Measurements from ENCODE around the gene DENND6B.
"Not testable (repeated sequence)": the region's sequence is repeated elsewhere in the genome, so short reads cannot be mapped to it uniquely, and the experiment has no call there.

The DENND6B gene

DNA sequence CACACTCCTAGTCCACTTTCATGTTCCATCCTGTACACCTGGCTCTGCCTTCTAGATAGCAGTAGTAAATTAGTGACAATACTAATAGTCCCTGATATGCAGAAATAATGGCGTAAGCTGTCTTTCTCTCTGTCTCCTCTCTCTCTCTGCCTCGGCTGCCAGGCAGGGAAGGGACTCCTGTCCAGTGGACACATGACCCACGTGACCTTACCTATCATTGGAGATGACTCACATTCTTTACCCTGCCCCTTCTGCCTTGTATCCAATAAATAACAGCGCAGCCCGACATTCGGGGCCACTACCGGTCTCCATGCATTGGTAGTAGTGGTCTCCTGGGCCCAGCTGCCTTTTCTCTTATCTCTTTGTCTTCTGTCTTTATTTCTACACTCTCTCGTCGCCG is 53.0 kb downstream of the DENND6B start:
- not testable (repeated sequence) for H3K27ac ChIP-seq (ENCODE audit: low read depth, low read length); H3K4me3 ChIP-seq (ENCODE audit: low read length); H3K9me3 ChIP-seq (ENCODE audit: insufficient read depth, low read depth, low read length); H3K4me1 ChIP-seq (ENCODE audit: insufficient read depth, low read length); H3K9ac ChIP-seq (ENCODE audit: low read depth, low read length)
- peaks cover 26% of the 10 kb centered on the region for H3K27me3 ChIP-seq (ENCODE audit: insufficient read depth, low read length)
- peaks cover 36% of the 10 kb centered on the region for H3K36me3 ChIP-seq (ENCODE audit: insufficient read depth, low read length)
- WGBS = 86% methylated on average over 10 of the region's 10 CpGs

DNA sequence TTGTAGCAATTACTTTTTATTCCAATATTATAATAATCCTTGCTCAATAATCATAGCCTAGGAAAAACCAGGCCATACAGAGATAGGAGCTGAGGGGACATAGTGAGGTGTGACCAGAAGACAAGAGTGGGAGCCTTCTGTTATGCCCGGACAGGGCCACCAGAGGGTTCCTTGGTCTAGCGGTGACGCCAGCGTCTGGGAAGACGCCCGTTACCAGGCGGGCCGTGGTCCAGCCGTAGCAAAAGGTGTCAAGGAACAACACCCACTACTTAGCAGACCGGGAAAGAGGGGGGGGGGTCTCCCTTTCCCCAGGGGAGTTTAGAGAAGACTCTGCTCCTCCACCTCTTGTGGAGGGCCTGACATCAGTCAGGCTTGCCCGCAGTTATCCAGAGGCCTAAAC is 53.5 kb downstream of the DENND6B start:
- not testable (repeated sequence) for H3K9me3 ChIP-seq (ENCODE audit: insufficient read depth, low read depth, low read length); H3K27ac ChIP-seq (ENCODE audit: low read depth, low read length); H3K4me3 ChIP-seq (ENCODE audit: low read length); H3K9ac ChIP-seq (ENCODE audit: low read depth, low read length); H3K4me1 ChIP-seq (ENCODE audit: insufficient read depth, low read length)
- Histone ChIP-seq H3K27me3 (ENCODE audit: insufficient read depth, low read length) (peaks cover 31% of the 10 kb centered on the region), H3K36me3 (ENCODE audit: insufficient read depth, low read length) (peaks cover 32% of the 10 kb centered on the region)
- 86% methylated on average over 10 of the region's 11 CpGs for WGBS

DNA sequence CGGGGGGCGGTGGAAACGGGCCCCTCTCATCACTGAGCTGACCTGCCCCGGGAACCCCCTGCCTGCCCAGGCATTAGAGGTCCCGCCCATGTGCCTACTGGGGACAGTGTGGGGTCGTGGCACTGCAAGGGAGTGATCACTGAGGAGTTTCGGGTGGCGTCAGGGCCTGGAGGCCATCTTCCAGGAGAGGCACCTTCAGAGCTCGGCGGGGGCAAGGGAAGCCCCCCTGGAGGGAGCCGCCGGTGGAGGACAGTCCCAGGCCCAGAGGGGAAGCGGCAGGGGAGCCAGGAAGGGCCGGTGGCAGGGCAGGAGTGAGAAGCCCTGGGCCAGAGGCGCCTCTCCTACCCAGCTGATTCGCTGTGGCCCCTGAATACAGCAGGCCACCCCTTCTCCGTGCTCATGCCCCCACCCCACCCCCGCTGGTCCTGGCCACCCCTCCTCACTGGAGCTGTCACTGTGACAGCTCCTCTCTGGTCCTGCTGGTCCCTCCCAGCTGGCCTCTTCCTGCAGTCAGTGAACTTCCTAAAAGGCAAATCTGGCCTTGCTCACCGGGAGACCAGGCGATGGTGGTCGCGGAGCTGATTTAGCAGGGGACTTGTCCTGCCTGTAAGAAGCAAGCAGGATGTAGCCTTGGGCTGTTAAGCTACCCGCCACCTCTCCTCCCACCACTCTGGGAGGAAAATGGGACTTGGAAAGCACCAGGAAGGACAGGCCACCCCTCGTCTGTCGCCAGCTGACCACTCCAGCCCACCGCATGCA is 54.6 kb downstream of the DENND6B start:
- H3K4me1 ChIP-seq (ENCODE audit: insufficient read depth, low read length) = peaks cover 3% of the 10 kb centered on the region; the same call in 1 of the 2 replicates
- H3K9me3 ChIP-seq (ENCODE audit: insufficient read depth, low read depth, low read length) = 0 out of 2 replicates have a peak, but pooled peaks cover 7% of the 10 kb centered on the region
- H3K27ac ChIP-seq (ENCODE audit: low read depth, low read length) = no peak overlapping the region
- H3K36me3 ChIP-seq (ENCODE audit: insufficient read depth, low read length) = peaks cover 21% of the 10 kb centered on the region
- H3K27me3 ChIP-seq (ENCODE audit: insufficient read depth, low read length) = peaks cover 41% of the 10 kb centered on the region
- H3K4me3 ChIP-seq (ENCODE audit: low read length) = no peak overlapping the region
- 21% methylated on average over 26 of the region's 26 CpGs for WGBS
- no peak overlapping the region for H3K9ac ChIP-seq (ENCODE audit: low read depth, low read length)

DNA sequence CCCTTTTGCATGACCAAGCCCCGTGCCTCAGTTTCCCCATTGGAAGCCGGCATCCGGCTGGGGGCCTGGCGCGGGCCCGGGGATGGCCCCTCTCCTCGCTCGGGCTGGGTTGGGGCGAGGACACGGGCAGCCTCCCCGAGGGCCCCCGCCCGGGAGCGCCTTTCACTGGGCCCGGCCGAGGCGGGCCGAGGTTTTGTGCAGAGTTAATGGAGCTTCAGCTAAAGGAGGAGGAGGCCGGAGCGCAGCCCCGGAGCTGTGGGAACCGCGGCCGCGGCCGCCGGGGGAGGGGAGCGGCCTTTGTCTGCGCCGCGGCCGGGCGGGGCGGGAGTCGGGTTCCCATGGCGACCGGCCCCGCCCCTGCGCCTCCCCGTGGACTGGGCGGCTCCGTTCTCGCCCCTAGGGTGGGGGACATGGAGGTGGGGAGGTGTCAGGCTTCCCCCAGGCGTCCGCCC is 55.3 kb downstream of the DENND6B start:
- Histone ChIP-seq H3K4me1 (ENCODE audit: insufficient read depth, low read length) (peaks cover 3% of the 10 kb centered on the region; the same call in 1 of the 2 replicates), H3K9me3 (ENCODE audit: insufficient read depth, low read depth, low read length) (0 out of 2 replicates have a peak, but pooled peaks cover 5% of the 10 kb centered on the region), H3K4me3 (ENCODE audit: low read length) (peak overlapping the region; percentile 20), H3K9ac (ENCODE audit: low read depth, low read length) (no peak overlapping the region), H3K36me3 (ENCODE audit: insufficient read depth, low read length) (peaks cover 15% of the 10 kb centered on the region), H3K27ac (ENCODE audit: low read depth, low read length) (no peak overlapping the region), H3K27me3 (ENCODE audit: insufficient read depth, low read length) (peaks cover 47% of the 10 kb centered on the region)
- 1% methylated on average over 44 of the region's 45 CpGs for WGBS

DNA sequence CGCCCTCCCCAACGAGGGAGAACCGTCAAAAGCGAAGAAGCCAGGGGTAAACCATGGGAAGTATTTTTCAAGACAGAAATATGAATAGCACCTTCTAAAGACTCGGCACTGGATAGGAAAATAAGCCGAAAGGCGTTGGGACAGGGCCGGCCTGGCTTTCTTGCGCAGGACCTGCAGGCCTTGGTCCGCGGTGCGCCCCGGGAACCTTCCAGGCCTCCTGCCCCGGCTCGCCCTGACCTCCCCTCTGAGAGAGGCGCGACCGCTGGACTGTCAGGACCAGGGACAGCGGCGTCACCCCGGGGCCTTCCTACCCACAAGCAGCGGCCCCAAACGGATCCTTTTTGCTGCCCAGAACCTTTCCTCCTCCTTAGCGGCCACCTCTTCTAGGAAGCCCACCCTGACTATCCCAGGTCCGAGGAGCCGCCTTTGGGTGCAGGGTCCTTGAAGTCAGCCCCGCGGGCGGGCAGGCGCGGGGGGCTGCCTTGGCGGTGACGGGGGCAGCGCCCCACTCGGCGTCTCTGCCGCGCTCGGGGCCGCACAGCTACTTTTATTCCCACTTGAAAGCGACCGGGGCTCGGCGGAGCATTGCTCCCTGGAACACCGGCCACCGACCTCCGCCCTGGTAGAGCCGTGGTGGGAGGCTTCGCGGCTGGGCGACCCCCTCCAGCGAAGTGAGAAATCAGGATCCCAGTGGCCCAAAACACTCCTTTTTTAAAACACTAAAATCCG is 56.0 kb downstream of the DENND6B start:
- Histone ChIP-seq H3K4me3 (ENCODE audit: low read length) (peak overlapping the region; percentile 20), H3K9ac (ENCODE audit: low read depth, low read length) (no peak overlapping the region), H3K27ac (ENCODE audit: low read depth, low read length) (no peak overlapping the region), H3K27me3 (ENCODE audit: insufficient read depth, low read length) (peaks cover 54% of the 10 kb centered on the region), H3K9me3 (ENCODE audit: insufficient read depth, low read depth, low read length) (no peaks in the 10 kb centered on the region), H3K36me3 (ENCODE audit: insufficient read depth, low read length) (peaks cover 9% of the 10 kb centered on the region; the same call in 1 of the 2 replicates), H3K4me1 (ENCODE audit: insufficient read depth, low read length) (peaks cover 3% of the 10 kb centered on the region; the same call in 1 of the 2 replicates)
- WGBS = 3% methylated on average over 53 of the region's 53 CpGs

DNA sequence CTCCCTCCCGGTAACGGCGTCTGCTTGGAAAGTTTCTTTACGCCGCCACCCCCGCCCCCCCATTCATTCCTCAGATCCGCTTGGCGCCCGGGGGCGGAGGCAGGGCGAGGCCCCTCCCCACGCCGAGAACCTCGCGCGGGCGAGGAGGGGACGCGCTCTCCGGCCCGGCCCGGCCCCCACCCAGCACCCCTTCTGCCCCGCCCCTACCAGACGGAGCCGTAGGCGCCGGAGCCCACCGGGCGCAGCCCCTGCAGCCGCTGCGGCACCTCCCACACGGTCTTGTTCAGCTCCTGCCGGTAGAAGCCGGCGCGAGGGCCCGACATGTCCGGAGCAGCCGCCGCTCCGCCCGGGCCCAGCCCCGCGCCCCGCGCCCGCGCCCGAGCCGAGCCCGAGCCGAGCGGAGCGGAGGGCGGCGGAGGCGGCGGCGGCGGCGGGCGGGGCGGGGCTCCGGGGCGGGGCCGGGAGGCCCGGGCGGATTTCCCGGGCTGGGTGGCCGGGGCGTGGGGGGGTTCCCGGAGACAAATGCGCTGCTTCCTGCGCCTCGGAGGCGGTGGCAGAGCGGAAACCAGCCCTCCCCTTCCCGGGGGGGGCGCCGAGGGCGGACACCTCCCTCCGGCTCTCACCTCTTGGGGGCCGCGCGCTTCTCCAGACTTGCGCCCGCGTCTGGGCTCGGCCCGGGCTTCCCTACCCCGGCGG is 56.7 kb downstream of the DENND6B start, which contains the start of gene MAPK11:
MAPK11 (minus strand) TSS at position 411 of the 696 bp plus-strand sequence; CDS start at position 323, 88 bp downstream.
- no peak within 1 kb of the TSS for H3K27ac ChIP-seq (ENCODE audit: low read depth, low read length)
- peaks cover 54% of the 10 kb centered on the region for H3K27me3 ChIP-seq (ENCODE audit: insufficient read depth, low read length)
- under 1% methylated on average over 92 of the region's 92 CpGs for WGBS
- no peak within 1 kb of the TSS for H3K9ac ChIP-seq (ENCODE audit: low read depth, low read length)
- H3K36me3 ChIP-seq (ENCODE audit: insufficient read depth, low read length) = peaks cover 3% of the 10 kb centered on the region; the same call in 1 of the 2 replicates
- H3K4me1 ChIP-seq (ENCODE audit: insufficient read depth, low read length) = peaks cover 3% of the 10 kb centered on the region; the same call in 1 of the 2 replicates
- peak within 1 kb of the TSS; percentile 31 for H3K4me3 ChIP-seq (ENCODE audit: low read length)
- H3K9me3 ChIP-seq (ENCODE audit: insufficient read depth, low read depth, low read length) = no peaks in the 10 kb centered on the region

DNA sequence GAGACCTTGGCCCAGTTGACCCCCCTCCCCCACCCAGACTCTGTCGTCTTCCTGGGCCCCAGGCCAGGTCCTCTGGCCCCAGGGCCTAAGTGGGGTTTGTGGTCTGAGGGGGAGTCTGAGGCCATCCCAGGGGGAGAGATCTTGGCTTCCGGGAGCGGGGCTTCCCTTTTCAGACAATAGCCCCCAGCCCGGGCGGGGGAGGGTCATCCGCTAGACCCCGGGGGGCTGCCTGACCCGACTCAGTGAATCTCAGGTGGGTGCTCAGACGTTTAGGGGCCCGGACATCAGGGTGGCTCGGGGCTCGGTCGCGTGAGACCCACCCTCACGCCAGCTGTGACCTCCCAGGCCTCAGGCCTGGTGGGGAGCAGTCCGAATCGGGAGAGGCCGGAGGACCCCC is 57.2 kb downstream of the DENND6B start:
- Histone ChIP-seq H3K4me3 (ENCODE audit: low read length) (peak overlapping the region; percentile 31; the same call in 1 of the 2 replicates), H3K27ac (ENCODE audit: low read depth, low read length) (no peak overlapping the region), H3K9me3 (ENCODE audit: insufficient read depth, low read depth, low read length) (no peaks in the 10 kb centered on the region), H3K4me1 (ENCODE audit: insufficient read depth, low read length) (peaks cover 3% of the 10 kb centered on the region; the same call in 1 of the 2 replicates), H3K27me3 (ENCODE audit: insufficient read depth, low read length) (peaks cover 58% of the 10 kb centered on the region), H3K9ac (ENCODE audit: low read depth, low read length) (no peak overlapping the region), H3K36me3 (ENCODE audit: insufficient read depth, low read length) (no peaks in the 10 kb centered on the region)
- 17% methylated on average over 18 of the region's 18 CpGs for WGBS

DNA sequence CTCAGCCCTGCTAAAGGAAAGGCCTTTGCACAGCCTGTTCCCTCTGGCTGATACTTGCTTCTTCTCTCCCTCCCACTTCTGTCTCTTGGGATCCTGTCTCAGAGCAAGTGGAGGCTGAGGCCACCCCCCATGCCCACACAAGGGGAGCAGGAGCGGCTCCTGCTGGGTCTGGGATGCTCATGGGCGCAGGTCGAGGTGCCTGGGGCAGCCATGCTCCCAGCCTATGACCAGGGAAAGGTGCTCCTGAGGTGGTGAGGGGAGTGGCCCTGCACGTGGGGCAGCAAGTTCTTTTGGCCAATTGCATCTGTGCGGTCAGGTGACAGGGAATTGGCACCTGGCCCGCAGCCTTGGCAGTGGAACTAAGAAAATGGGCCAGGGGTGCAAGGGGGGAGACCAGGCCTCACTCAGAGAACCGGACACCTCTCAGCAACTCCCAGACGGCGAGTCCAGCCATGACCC is 58.1 kb downstream of the DENND6B start:
- Histone ChIP-seq H3K27me3 (ENCODE audit: insufficient read depth, low read length) (peaks cover 64% of the 10 kb centered on the region), H3K4me3 (ENCODE audit: low read length) (no peak overlapping the region), H3K9ac (ENCODE audit: low read depth, low read length) (no peak overlapping the region), H3K27ac (ENCODE audit: low read depth, low read length) (no peak overlapping the region), H3K4me1 (ENCODE audit: insufficient read depth, low read length) (peaks cover 3% of the 10 kb centered on the region; the same call in 1 of the 2 replicates), H3K36me3 (ENCODE audit: insufficient read depth, low read length) (no peaks in the 10 kb centered on the region), H3K9me3 (ENCODE audit: insufficient read depth, low read depth, low read length) (no peaks in the 10 kb centered on the region)
- 82% methylated on average over 9 of the region's 9 CpGs for WGBS

DNA sequence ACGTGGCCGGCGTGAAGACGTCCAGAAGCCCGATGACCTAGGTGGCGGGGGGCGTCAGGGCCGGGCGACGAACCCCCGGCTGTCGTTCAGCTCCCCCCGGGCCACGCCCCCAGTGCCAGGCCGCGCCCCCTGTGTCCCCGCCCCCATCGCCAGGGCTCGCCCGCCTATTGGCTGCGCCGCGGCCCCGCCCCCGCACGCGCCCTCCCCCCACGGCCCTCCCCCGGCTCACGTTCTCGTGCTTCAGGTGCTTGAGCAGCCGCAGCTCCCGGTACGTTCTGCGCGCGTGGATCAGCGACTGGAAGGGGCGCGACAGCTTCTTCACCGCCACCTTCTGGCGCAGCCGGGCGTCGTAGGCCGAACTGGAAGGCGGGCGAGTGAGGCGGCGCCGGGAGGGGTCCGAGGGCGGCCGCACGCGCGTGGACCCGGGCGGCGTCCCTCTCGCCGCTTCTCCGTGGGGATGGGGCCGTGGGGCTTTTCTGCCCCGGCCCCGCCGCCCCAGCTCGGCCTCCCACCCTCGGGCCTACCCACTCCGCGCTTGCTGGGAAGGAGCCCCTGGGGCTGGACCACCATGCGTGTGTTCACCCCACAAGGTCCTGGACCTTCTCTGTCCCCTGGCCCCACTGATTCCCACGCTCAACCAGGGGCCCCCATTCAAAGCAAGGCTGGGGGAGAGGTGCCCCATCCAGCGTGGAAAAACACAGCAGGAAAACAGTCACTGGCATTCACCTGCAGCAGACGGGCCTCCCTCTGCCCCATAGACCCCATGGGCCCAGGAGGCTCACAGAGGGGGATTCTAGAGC is 59.0 kb downstream of the DENND6B start:
- Histone ChIP-seq H3K27me3 (ENCODE audit: insufficient read depth, low read length) (peaks cover 67% of the 10 kb centered on the region), H3K9me3 (ENCODE audit: insufficient read depth, low read depth, low read length) (no peaks in the 10 kb centered on the region), H3K4me3 (ENCODE audit: low read length) (0 out of 2 replicates have a peak overlapping the region, but pooled peaks have one; percentile 21), H3K36me3 (ENCODE audit: insufficient read depth, low read length) (no peaks in the 10 kb centered on the region), H3K9ac (ENCODE audit: low read depth, low read length) (no peak overlapping the region), H3K4me1 (ENCODE audit: insufficient read depth, low read length) (peaks cover 3% of the 10 kb centered on the region; the same call in 1 of the 2 replicates), H3K27ac (ENCODE audit: low read depth, low read length) (no peak overlapping the region)
- 76% methylated on average over 75 of the region's 75 CpGs for WGBS

DNA sequence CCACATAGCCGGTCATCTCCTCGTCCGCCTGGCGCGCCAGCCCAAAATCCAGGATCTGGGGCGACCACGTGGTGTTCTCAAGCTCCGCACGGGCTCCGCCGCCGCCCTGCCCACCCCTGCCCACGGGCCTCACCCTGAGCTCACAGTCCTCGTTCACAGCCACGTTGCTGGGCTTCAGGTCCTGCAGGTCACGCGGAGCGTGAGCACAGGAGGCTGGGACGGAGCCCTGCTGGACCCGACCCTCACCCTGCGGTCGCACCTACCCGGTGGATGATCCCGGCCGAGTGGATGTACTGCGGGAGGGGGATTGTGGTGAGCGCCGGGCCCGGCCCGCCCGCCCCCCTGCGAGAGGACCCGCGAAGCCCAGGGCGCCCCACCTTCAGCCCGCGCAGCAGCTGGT is 59.8 kb downstream of the DENND6B start:
- WGBS = 93% methylated on average over 37 of the region's 37 CpGs
- H3K36me3 ChIP-seq (ENCODE audit: insufficient read depth, low read length) = no peaks in the 10 kb centered on the region

More for the DNA sequence above, 59.8 kb downstream of the DENND6B start:
- Histone ChIP-seq H3K9me3 (ENCODE audit: insufficient read depth, low read depth, low read length) (no peaks in the 10 kb centered on the region), H3K4me1 (ENCODE audit: insufficient read depth, low read length) (peaks cover 3% of the 10 kb centered on the region; the same call in 1 of the 2 replicates), H3K9ac (ENCODE audit: low read depth, low read length) (no peak overlapping the region), H3K27ac (ENCODE audit: low read depth, low read length) (no peak overlapping the region), H3K4me3 (ENCODE audit: low read length) (no peak overlapping the region), H3K27me3 (ENCODE audit: insufficient read depth, low read length) (peaks cover 75% of the 10 kb centered on the region)
